ENCODE results near the gene PAQR7.

Gene PAQR7

GRCh38 chr1:25900219-25900618, 24.7 kb upstream of the PAQR7 start:
- no peak for DNase-seq

GRCh38 chr1:25899792-25900191, 24.3 kb upstream of the PAQR7 start:
- DNase-seq: no peak

- DNase-seq: no peak
Observed at GRCh38 chr1:25898223-25899015, 22.9 kb upstream of the PAQR7 start.

- DNase-seq: no peak
Observed at GRCh38 chr1:25897754-25898153, 22.2 kb upstream of the PAQR7 start.

- no peak for DNase-seq
Observed at GRCh38 chr1:25896266-25896665, 20.8 kb upstream of the PAQR7 start.

- DNase-seq: peak; percentile 91
Observed at GRCh38 chr1:25895365-25895990, 20.0 kb upstream of the PAQR7 start.

- DNase-seq: no peak
Observed at GRCh38 chr1:25893116-25893515, 17.6 kb upstream of the PAQR7 start.

GRCh38 chr1:25891606-25892005, 16.1 kb upstream of the PAQR7 start:
- no peak for DNase-seq

GRCh38 chr1:25890239-25891034, 14.9 kb upstream of the PAQR7 start:
- no peak for DNase-seq

DNA sequence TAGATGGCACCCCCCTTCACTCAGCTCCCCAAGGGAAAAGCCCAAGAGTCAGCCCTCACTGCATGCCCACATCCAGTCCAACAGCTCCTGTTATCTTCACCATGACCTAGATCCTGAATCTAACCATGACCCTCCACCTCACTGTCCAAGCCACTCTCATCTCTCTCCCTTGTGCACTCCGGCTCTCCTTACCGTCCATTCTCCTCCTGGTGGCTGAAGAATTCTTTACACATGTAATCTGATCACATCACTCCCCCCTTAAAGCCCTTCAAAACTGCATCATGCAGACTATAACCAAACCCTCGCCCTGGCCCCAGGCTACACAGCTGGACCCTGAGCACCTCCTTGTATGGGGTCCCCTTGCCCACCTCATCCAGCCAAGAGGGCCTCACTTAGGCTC, 14.0 kb upstream of the PAQR7 start:
- no peak for DNase-seq

- no peak for DNase-seq
Observed at GRCh38 chr1:25888426-25888987, 13.0 kb upstream of the PAQR7 start.

GRCh38 chr1:25885602-25886001, 10.1 kb upstream of the PAQR7 start:
- no peak for DNase-seq

GRCh38 chr1:25881266-25881665, 5.8 kb upstream of the PAQR7 start:
- no peak for DNase-seq

GRCh38 chr1:25880518-25880917, 5.0 kb upstream of the PAQR7 start:
- no peak for DNase-seq

DNA sequence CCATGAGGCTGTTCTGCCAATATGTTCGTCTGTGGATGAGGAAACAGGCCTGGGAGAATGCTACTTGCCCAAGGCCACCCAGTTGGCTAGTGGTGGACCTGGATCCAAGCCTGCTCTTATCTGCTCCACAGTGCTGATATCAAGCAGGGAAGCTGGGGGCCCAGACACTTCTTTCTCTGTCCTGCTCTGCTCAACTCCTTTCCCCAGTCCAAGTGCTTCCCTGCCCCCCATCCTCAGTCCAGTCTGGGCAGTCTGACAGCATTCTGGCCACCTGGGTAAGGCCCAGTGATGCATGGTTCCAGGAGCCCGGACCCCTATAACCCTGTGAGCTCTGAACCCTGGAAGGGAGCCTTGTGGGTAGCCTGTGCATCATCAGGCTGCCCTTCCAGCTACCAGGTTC, 4.2 kb upstream of the PAQR7 start:
- no peak for DNase-seq

GRCh38 chr1:25878690-25879089, 3.2 kb upstream of the PAQR7 start:
- DNase-seq: no peak

DNA sequence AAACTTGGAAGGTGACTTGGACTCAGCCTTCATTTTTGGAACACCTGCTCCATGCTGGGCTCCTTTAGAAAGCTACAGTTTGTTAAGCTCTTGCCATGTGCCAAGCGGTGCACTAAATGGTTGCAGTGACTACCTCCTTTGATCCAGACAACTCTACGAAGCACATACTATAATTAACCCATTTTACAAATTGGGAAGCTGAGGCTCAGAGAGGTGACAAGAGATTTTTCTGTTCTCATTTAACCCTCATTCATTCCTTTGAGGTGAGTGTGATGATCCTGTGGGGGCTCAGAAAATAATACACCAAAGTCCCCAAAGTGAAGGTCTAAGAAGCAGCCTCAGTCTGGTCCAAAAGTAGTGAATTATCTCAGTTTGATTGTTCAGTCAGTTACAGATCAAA, 1.6 kb upstream of the PAQR7 start:
- DNase-seq: no peak

GRCh38 chr1:25876693-25877077, 1.2 kb upstream of the PAQR7 start:
- DNase-seq: no peak

DNA sequence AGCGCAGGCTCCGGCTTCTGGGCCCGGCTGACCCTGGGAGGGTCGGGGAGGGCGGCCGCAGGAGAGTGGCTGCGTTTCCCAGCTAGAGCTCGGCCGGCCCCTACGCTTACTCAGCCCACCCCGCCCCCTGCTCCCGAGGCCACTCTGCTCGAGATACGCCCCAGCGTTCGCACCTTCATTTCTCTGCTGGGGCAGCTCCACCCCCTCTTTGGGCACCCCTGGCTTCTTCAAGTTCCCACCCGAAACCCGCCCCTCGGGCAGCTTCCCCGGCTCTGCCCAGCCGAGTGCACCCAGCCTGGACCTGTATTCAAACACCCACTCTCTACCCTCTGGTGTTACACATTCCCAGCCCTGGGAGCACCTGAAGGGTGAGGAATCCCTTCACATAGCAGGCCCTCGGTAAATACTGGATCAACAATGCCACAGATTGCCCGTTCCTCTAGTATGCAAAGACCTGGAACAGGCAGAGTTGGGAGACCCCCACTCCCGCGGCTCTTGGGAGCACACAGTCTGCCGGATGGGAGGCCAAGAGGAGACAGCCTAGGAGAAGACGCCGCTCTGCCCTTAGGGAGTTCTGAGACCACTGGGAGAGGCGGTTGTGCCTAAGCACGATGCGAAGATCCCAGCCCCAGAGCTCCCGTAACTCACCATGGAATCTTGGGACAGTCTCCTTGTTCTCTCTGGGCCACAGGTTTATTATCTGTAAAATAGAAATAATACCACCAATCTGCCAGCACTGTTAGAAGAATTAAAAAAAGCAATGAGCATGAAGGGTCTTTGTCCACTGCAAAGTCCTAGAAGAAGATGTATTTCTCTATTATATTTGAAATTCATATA, 566 bp upstream of the PAQR7 start:
- DNase-seq: peak; percentile 63

GRCh38 chr1:25874635-25875153, 814 bp downstream of the PAQR7 start:
- no peak for DNase-seq

- DNase-seq: no peak
Observed at GRCh38 chr1:25874209-25874608, 1.3 kb downstream of the PAQR7 start.

DNA sequence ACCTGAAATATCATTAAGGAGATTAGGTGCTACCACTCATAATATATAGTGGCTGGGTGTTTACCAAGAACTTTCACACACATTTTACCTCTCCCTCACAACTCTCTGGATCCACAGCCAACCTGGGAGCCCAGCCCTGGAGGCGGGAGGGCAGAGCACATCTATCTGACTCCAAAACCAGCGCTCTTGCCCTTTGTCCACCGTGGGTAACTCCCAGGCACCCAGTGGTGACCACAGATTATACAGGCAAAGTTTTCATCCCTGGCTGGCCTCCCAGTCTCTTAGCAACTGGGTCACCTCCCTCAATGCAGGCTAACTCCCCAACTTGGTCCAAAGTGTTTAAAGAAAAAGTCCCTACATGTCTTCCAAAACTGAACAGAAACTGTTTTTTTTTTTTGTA, 2.4 kb downstream of the PAQR7 start:
- DNase-seq: no peak
